Smooth muscle cell (in vitro differentiated cells): ENCODE data around the gene RASGRF1. TPM values are rescaled to one million over a fixed set of nuclear protein-coding genes. Genes with fewer than 3 reads are reported as not detected.

Experiments used
- DNase-seq: peaks from one replicate; lab custom pipeline; 2025; ENCODE audit not compliant: unreplicated experiment; lab: John Stamatoyannopoulos, UW
- H2AFZ ChIP-seq: fragments of 200-600 bp; sonication (generic); 2 replicates; pipeline ENCODE4 v1.6.0; 2016; ENCODE audit warnings: antibody characterized with exemption, low read depth, mild to moderate bottlenecking
- H3F3A ChIP-seq: fragments of 200-600 bp; sonication (generic); 2 replicates; pipeline ENCODE4 v1.6.0; 2017; ENCODE audit warnings: antibody characterized with exemption, low read depth
- H3K27ac ChIP-seq: fragments of 200-600 bp; sonication (generic); 2 replicates; pipeline ENCODE4 v1.5.1; 2016; ENCODE audit warnings: low read depth, mild to moderate bottlenecking
- H3K27me3 ChIP-seq: fragments of 200-600 bp; sonication (generic); 2 replicates; pipeline ENCODE4 v1.6.1; 2016; ENCODE audit warnings: low read depth, mild to moderate bottlenecking
- H3K36me3 ChIP-seq: fragments of 200-600 bp; sonication (generic); 2 replicates; pipeline ENCODE4 v1.5.1; 2016; ENCODE audit warnings: low read depth
- H3K4me1 ChIP-seq: fragments of 200-600 bp; sonication (generic); 2 replicates; pipeline ENCODE4 v1.5.1; 2016; ENCODE audit warnings: low read depth
- H3K4me2 ChIP-seq: fragments of 200-600 bp; sonication (generic); 2 replicates; pipeline ENCODE4 v1.6.0; 2016; ENCODE audit warnings: mild to moderate bottlenecking
- H3K4me3 ChIP-seq: fragments of 200-600 bp; sonication (generic); 2 replicates; pipeline ENCODE4 v1.5.1; 2016; ENCODE audit warnings: mild to moderate bottlenecking
- H3K79me2 ChIP-seq: fragments of 200-600 bp; sonication (generic); 2 replicates; pipeline ENCODE4 v1.6.0; 2016; ENCODE audit warnings: low read depth, mild to moderate bottlenecking
- H3K9ac ChIP-seq: fragments of 200-600 bp; sonication (generic); 2 replicates; pipeline ENCODE4 v1.6.0; 2016; ENCODE audit warnings: low read depth
- H3K9me3 ChIP-seq: fragments of 200-600 bp; sonication (generic); replicated peaks from 2 replicates; pipeline ENCODE4 v1.5.1; 2016; ENCODE audit warnings: low read depth
- H4K20me1 ChIP-seq: fragments of 200-600 bp; sonication (generic); 2 replicates; pipeline ENCODE4 v1.6.0; 2016; ENCODE audit warnings: low read depth
- CTCF ChIP-seq: fragments of 200-600 bp; sonication (generic); IDR thresholded peaks from 2 replicates; pipeline ENCODE4 v1.5.1; 2017; ENCODE audit warnings: borderline replicate concordance, mild to moderate bottlenecking, antibody characterized with exemption; ENCODE audit not compliant: insufficient read depth, poor library complexity, severe bottlenecking
- WGBS: methylation state at CpG from one replicate; pipeline ENCODE4 v1.1.7; 2016; ENCODE audit warnings: low lambda C conversion rate; 5-methylcytosine and 5-hydroxymethylcytosine counted together
- polyA plus RNA-seq: library from polyadenylated mRNA; unstranded; fragments of >200 nt; fragmentation: Nextera tagmentation; extraction: Ambion mirVana; gene quantifications from 2 replicates; pipeline ENCODE4 v1.2.1, GENCODE V29; 2016
- total RNA-seq: library from RNA; depleted of rRNA; stranded (reverse); fragments of >200 nt; gene quantifications from 2 replicates; pipeline ENCODE4 v1.2.3, GENCODE V29; 2014

Gene RASGRF1
- total and polyA plus RNA-seq, 2 experiments from 2014 or later, result 0.17 to 0.22 TPM

- no peak overlapping the region for H3K9ac ChIP-seq
- no peak for TF ChIP-seq CTCF
- no peak overlapping the region for H3K4me2 ChIP-seq
- H3K36me3 ChIP-seq, result no peaks in the 10 kb centered on the region
- 89% methylated on average over 2 of the region's 2 CpGs for WGBS
- H3K27ac ChIP-seq, result no peak overlapping the region
- DNase-seq, result no peak
- H3K4me3 ChIP-seq, result no peak overlapping the region
- H4K20me1 ChIP-seq, result no peaks in the 10 kb centered on the region
- H3K79me2 ChIP-seq, result no peaks in the 10 kb centered on the region
- H3K4me1 ChIP-seq, result no peaks in the 10 kb centered on the region
- H3F3A ChIP-seq, result no peaks in the 10 kb centered on the region
- no peaks in the 10 kb centered on the region for H3K9me3 ChIP-seq
- H2AFZ ChIP-seq, result no peak overlapping the region
- H3K27me3 ChIP-seq, result peaks cover 5% of the 10 kb centered on the region
Measured at GRCh38 chr15:79068790-79069189, 21.8 kb downstream of the RASGRF1 start.

DNA sequence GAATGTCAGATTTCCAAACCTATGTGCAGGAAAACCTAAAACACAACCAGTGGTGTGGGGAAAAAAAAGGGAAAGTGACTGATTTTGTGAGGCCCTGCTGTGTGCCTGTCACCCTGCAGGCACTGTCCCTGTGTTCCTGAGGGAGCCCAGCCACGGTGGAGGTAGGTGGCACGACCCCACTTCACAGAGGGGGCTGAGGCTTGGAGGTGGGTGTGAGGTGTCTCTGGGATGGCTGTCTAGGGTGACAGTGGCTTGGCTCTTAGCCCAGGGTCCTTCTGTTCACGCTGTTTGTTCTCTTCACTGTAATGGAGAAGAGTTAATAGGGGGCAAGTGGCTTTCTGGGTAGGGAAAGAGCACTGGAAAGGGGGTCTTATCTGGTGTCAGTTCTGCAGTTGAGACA lies 22.6 kb downstream of the RASGRF1 start:
- no peak for TF ChIP-seq CTCF
- WGBS, result 80% methylated on average over 3 of the region's 3 CpGs
- H3K27ac ChIP-seq, result no peak overlapping the region
- H3K79me2 ChIP-seq, result no peaks in the 10 kb centered on the region
- H3K4me3 ChIP-seq, result no peak overlapping the region
- no peaks in the 10 kb centered on the region for H3F3A ChIP-seq
- no peak overlapping the region for H3K9ac ChIP-seq
- no peak overlapping the region for H3K4me2 ChIP-seq
- no peak overlapping the region for H2AFZ ChIP-seq
- H3K36me3 ChIP-seq, result no peaks in the 10 kb centered on the region
- no peaks in the 10 kb centered on the region for H3K4me1 ChIP-seq
- no peaks in the 10 kb centered on the region for H4K20me1 ChIP-seq
- peaks cover 5% of the 10 kb centered on the region for H3K27me3 ChIP-seq
- DNase-seq, result no peak
- no peaks in the 10 kb centered on the region for H3K9me3 ChIP-seq

GRCh38 chr15:79067072-79067833 lies 23.3 kb downstream of the RASGRF1 start:
- Histone ChIP-seq H3K36me3 (no peaks in the 10 kb centered on the region), H3K4me3 (no peak overlapping the region), H3K9me3 (no peaks in the 10 kb centered on the region), H3K79me2 (no peaks in the 10 kb centered on the region), H3K27ac (no peak overlapping the region), H3F3A (no peaks in the 10 kb centered on the region), H3K4me1 (no peaks in the 10 kb centered on the region), H3K4me2 (no peak overlapping the region), H4K20me1 (no peaks in the 10 kb centered on the region), H3K27me3 (peaks cover 5% of the 10 kb centered on the region), H3K9ac (no peak overlapping the region), H2AFZ (no peak overlapping the region)
- no peak for TF ChIP-seq CTCF
- WGBS, result 59% methylated on average over 8 of the region's 8 CpGs
- DNase-seq, result no peak

GRCh38 chr15:79066391-79067071 lies 24.0 kb downstream of the RASGRF1 start:
- Histone ChIP-seq H3K27me3 (peaks cover 3% of the 10 kb centered on the region), H2AFZ (no peak overlapping the region), H3F3A (no peaks in the 10 kb centered on the region), H3K9me3 (no peaks in the 10 kb centered on the region), H4K20me1 (no peaks in the 10 kb centered on the region), H3K4me1 (no peaks in the 10 kb centered on the region), H3K36me3 (no peaks in the 10 kb centered on the region), H3K79me2 (no peaks in the 10 kb centered on the region), H3K4me2 (no peak overlapping the region), H3K27ac (no peak overlapping the region), H3K9ac (no peak overlapping the region), H3K4me3 (no peak overlapping the region)
- 84% methylated on average over 6 of the region's 6 CpGs for WGBS
- DNase-seq, result no peak
- TF ChIP-seq CTCF, result no peak
